HG03097 (cell line): ENCODE results near the gene MRAP.

ENCODE experiments used
- ATAC-seq: cut with Tn5 transposase; IDR thresholded peaks from one replicate; pipeline ENCODE4 v1.9.1; 2021; ENCODE audit not compliant: unreplicated experiment, low FRiP score

Gene MRAP

GRCh38 chr21:32320726-32321125 is 22.1 kb downstream of the MRAP start:
- ATAC-seq: no peak

- no peak for ATAC-seq
Observed at GRCh38 chr21:32321480-32321879, 22.8 kb downstream of the MRAP start.

- ATAC-seq: no peak
Observed at GRCh38 chr21:32322103-32322502, 23.4 kb downstream of the MRAP start.

- no peak for ATAC-seq
Observed at GRCh38 chr21:32322676-32323075, 24.0 kb downstream of the MRAP start.

- ATAC-seq: no peak
Observed at GRCh38 chr21:32325706-32326105, 27.1 kb downstream of the MRAP start.

- ATAC-seq: no peak
Observed at GRCh38 chr21:32328595-32328994, 29.9 kb downstream of the MRAP start.

GRCh38 chr21:32329331-32329730 is 30.7 kb downstream of the MRAP start:
- ATAC-seq: no peak

- ATAC-seq: no peak
Observed at GRCh38 chr21:32329776-32330175, 31.1 kb downstream of the MRAP start.

GRCh38 chr21:32330784-32331311 is 32.2 kb downstream of the MRAP start:
- ATAC-seq: no peak

- no peak for ATAC-seq
Observed at GRCh38 chr21:32331444-32332305, 33.0 kb downstream of the MRAP start.

GRCh38 chr21:32332463-32332951 is 33.9 kb downstream of the MRAP start:
- ATAC-seq: no peak

GRCh38 chr21:32333953-32334673 is 35.5 kb downstream of the MRAP start:
- no peak for ATAC-seq

GRCh38 chr21:32334980-32335531 is 36.4 kb downstream of the MRAP start:
- ATAC-seq: no peak

- no peak for ATAC-seq
Observed at GRCh38 chr21:32335601-32336575, 37.2 kb downstream of the MRAP start.

- no peak for ATAC-seq
Observed at GRCh38 chr21:32336711-32337110, 38.1 kb downstream of the MRAP start.

- ATAC-seq: no peak
Observed at GRCh38 chr21:32337206-32337605, 38.6 kb downstream of the MRAP start.

GRCh38 chr21:32338209-32338921 is 39.7 kb downstream of the MRAP start:
- ATAC-seq: no peak

GRCh38 chr21:32340863-32341848 is 42.5 kb downstream of the MRAP start:
- ATAC-seq: no peak
